ENCODE data around the gene MTHFD1L. TPM values are rescaled to one million over a fixed set of nuclear protein-coding genes. Genes with fewer than 3 reads are reported as not detected.

The MTHFD1L gene
- total RNA-seq, 4 donors from 2014 or later = 2.5 to 7.1 (median 4.2) TPM

DNA sequence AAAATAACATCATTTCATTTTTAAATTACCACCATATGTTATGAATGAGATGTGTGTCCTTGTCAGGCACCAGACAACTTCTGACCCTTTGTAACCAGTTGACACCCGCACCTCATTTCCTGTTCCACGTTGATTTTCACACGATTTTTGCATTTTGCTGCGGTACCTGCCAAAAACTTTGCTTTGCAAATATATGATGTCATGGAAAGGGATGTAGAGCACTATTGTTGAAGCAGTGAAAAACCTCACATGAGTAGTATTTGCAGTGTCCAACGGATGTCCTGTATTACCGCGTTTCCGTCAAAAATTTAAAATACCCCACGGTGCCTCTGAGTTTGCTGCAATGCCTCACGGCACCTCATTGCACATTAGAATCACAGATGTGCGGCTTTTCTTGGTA lies 115.6 kb downstream of the MTHFD1L start:
- Histone ChIP-seq H3K27me3 (no peaks in the 10 kb centered on the region), H3K4me1 (peaks cover 0 to 6% (median 1%) of the 10 kb centered on the region in 4 donors), H3K9me3 (no peaks in the 10 kb centered on the region), H3K4me3 (no peak overlapping the region), H3K36me3 (no peaks in the 10 kb centered on the region), H3K27ac (replicated peaks in 1 of 4) (no peak overlapping the region)
- no peak for DNase-seq (ENCODE audit: extremely low spot score)
- intact Hi-C loops (cut with DNase I) = no loop called here
- WGBS = 75% methylated on average over 11 of the region's 11 CpGs
- TF ChIP-seq POLR2AphosphoS5 (IDR thresholded peaks at IDR 0.05) = peak; percentile 26 to 27
- TF ChIP-seq CTCF (IDR thresholded peaks at IDR 0.05) = no peak

- TF ChIP-seq POLR2A (IDR thresholded peaks at IDR 0.05; ENCODE audit: low read depth) = no peak
- no peak for TF ChIP-seq POLR2AphosphoS5 (IDR thresholded peaks at IDR 0.05)
- no peak for TF ChIP-seq EP300 (IDR thresholded peaks at IDR 0.05)
- TF ChIP-seq CTCF (IDR thresholded peaks at IDR 0.05) = no peak
- intact Hi-C loops (cut with DNase I) = no loop called here
- 66% methylated on average over 2 of the region's 2 CpGs for WGBS
- H3K27ac ChIP-seq (replicated peaks in 1 of 4) = no peak overlapping the region
- H3K9me3 ChIP-seq = no peaks in the 10 kb centered on the region
- H3K4me1 ChIP-seq = peaks cover 0 to 6% (median 2%) of the 10 kb centered on the region in 4 donors
- no peaks in the 10 kb centered on the region for H3K36me3 ChIP-seq
- no peak overlapping the region for H3K4me3 ChIP-seq
- no peak for DNase-seq (ENCODE audit: extremely low spot score)
- no peaks in the 10 kb centered on the region for H3K27me3 ChIP-seq
Measured at GRCh38 chr6:150981669-150982068, 116.2 kb downstream of the MTHFD1L start.

DNA sequence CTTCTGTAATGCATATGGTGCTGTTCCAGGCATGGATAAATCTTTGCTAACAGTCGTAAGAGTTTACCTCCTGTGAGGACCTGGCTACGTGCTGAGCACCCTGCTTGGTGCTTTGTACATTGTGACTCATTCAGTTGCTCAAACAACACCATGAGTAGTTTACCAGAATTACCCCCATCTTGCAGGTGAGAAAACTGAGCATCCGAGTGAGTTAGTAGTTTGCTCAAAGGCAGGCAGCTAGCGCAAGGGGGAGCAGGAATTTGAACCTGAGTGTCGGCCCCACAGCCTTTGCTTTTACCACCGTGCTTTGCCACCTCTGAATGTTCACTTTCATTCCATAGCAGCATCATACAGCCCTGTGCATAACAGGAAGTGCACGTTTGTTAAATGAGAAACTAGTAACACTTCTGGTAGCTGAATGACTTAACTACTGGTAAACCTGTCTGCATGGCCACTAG lies 121.9 kb downstream of the MTHFD1L start:
- WGBS = 68% methylated on average over 7 of the region's 7 CpGs
- intact Hi-C loops (cut with DNase I) = no loop called here
- Histone ChIP-seq H3K4me1 (peaks cover 0 to 18% (median 6%) of the 10 kb centered on the region in 4 donors), H3K27me3 (no peaks in the 10 kb centered on the region), H3K9me3 (no peaks in the 10 kb centered on the region), H3K27ac (replicated peaks in 1 of 4) (no peak overlapping the region), H3K4me3 (no peak overlapping the region), H3K36me3 (no peaks in the 10 kb centered on the region)
- TF ChIP-seq POLR2A (IDR thresholded peaks at IDR 0.05; ENCODE audit: low read depth) (no peak), CTCF (IDR thresholded peaks at IDR 0.05) (no peak), POLR2AphosphoS5 (IDR thresholded peaks at IDR 0.05) (no peak), EP300 (IDR thresholded peaks at IDR 0.05) (no peak)
- DNase-seq (ENCODE audit: extremely low spot score) = no peak

- Histone ChIP-seq H3K36me3 (no peaks in the 10 kb centered on the region), H3K9me3 (no peaks in the 10 kb centered on the region), H3K4me3 (no peak overlapping the region), H3K4me1 (peaks cover 0 to 18% (median 6%) of the 10 kb centered on the region in 4 donors), H3K27me3 (no peaks in the 10 kb centered on the region), H3K27ac (replicated peaks in 1 of 4) (no peak overlapping the region)
- TF ChIP-seq CTCF (IDR thresholded peaks at IDR 0.05) (no peak), POLR2A (IDR thresholded peaks at IDR 0.05; ENCODE audit: low read depth) (no peak), EP300 (IDR thresholded peaks at IDR 0.05) (no peak), POLR2AphosphoS5 (IDR thresholded peaks at IDR 0.05) (no peak)
- intact Hi-C loops (cut with DNase I) = no loop called here
- DNase-seq (ENCODE audit: extremely low spot score) = no peak
- WGBS = 36% methylated on average over 5 of the region's 5 CpGs
Measured at GRCh38 chr6:150987855-150988464, 122.5 kb downstream of the MTHFD1L start.

- no peak overlapping the region for H3K27ac ChIP-seq (replicated peaks in 1 of 4)
- intact Hi-C loops (cut with DNase I) = no loop called here
Measured at GRCh38 chr6:150991487-150991886, 126.0 kb downstream of the MTHFD1L start.

More at GRCh38 chr6:150991487-150991886, 126.0 kb downstream of the MTHFD1L start:
- DNase-seq (ENCODE audit: extremely low spot score) = no peak
- H3K27me3 ChIP-seq = no peaks in the 10 kb centered on the region
- no peaks in the 10 kb centered on the region for H3K9me3 ChIP-seq
- WGBS = 81% methylated on average over 3 of the region's 3 CpGs
- H3K4me1 ChIP-seq = peaks cover 0 to 12% (median 6%) of the 10 kb centered on the region in 4 donors
- no peak overlapping the region for H3K4me3 ChIP-seq
- no peaks in the 10 kb centered on the region for H3K36me3 ChIP-seq
- TF ChIP-seq POLR2A (IDR thresholded peaks at IDR 0.05; ENCODE audit: low read depth) (no peak), POLR2AphosphoS5 (IDR thresholded peaks at IDR 0.05) (no peak), CTCF (IDR thresholded peaks at IDR 0.05) (no peak), EP300 (IDR thresholded peaks at IDR 0.05) (no peak)
